GM23248 (cell line): ENCODE data around the gene WDR70.

ENCODE experiments used
- EZH2 ChIP-seq: fragments of 200-600 bp; sonication (generic); IDR thresholded peaks from 2 replicates; pipeline ENCODE4 v1.6.1; 2018; ENCODE audit warnings: antibody characterized with exemption, mild to moderate bottlenecking; ENCODE audit not compliant: insufficient read depth, poor library complexity, severe bottlenecking
- EZH2phosphoT487 ChIP-seq: fragments of 200-600 bp; sonication (generic); IDR thresholded peaks from 2 replicates; pipeline ENCODE4 v1.6.1; 2018; ENCODE audit warnings: antibody characterized with exemption, moderate library complexity, mild to moderate bottlenecking, low read depth; ENCODE audit not compliant: insufficient read depth

DNA sequence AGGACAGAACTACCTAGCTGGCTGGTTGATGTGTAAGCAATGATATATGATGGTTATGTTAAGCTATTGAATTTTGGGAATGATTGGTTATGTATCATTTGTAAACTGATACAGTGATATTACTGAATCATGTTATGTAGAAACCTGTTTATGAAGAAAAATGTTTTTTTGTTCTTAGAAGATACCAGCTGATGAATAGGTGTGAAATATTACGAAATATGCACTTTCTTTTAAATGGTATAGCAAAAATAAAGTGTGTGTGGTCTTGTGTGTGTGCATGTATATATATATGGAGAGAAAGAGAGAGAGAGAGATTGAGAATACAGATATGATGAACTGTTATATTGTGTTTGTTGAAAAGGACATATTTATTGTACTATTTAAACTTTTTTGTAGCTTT is 164.1 kb downstream of the WDR70 start:
- TF ChIP-seq EZH2phosphoT487 (no peak), EZH2 (no peak)
